HEK293 (cell line): ENCODE results near the gene CHN1.

ENCODE experiments used
- CTCF ChIA-PET: fragments of 350-600 bp; formaldehyde crosslinking; extraction: SDS; loops from one replicate; lab custom pipeline; 2021; ENCODE audit warnings: antibody characterized with exemption; lab: Yijun Ruan, JAX
- POLR2A ChIA-PET: fragments of 300-600 bp; formaldehyde crosslinking; extraction: SDS; loops from one replicate; lab custom pipeline; 2020; ENCODE audit warnings: antibody characterized with exemption, inconsistent platforms; lab: Yijun Ruan, JAX
- H3K27ac ChIP-seq: fragments of 200-500 bp; sonication (Bioruptor generic); 2 replicates; pipeline ENCODE4 v1.5.1; 2014; ENCODE audit warnings: low read depth, low read length, control low read depth, inconsistent platforms; ENCODE audit errors: extremely low read depth
- H3K36me3 ChIP-seq, 2 experiments: fragments of 200-500 bp in 1 of 2; sonication (Bioruptor generic) in 1 of 2; 1 replicate in 1 of 2; 2 replicates in 1 of 2; pipeline ENCODE4 v1.5.1; 2014 to 2017; ENCODE audit warnings: inconsistent platforms in 2 of 2, low read length in 2 of 2; ENCODE audit not compliant: control insufficient read depth in 2 of 2, insufficient read depth in 1 of 2
- H3K4me1 ChIP-seq: fragments of 200-500 bp; sonication (Bioruptor generic); 2 replicates; pipeline ENCODE4 v1.5.1; 2014; ENCODE audit warnings: mild to moderate bottlenecking, low read length, inconsistent platforms; ENCODE audit not compliant: control insufficient read depth, insufficient read depth
- H3K4me3 ChIP-seq: 2 replicates; pipeline ENCODE4 v1.5.1; 2011; ENCODE audit warnings: low read depth, mild to moderate bottlenecking, control low read depth, low read length, moderate library complexity
- H3K9me3 ChIP-seq: fragments of 200-500 bp; sonication (Bioruptor generic); 2 replicates; pipeline ENCODE4 v1.5.1; 2014; ENCODE audit warnings: low read depth, low read length, inconsistent platforms; ENCODE audit not compliant: control insufficient read depth, insufficient read depth
- BCL11A ChIP-seq: fragments of 450-650 bp; formaldehyde crosslinking; IDR thresholded peaks from 2 replicates; pipeline ENCODE4 v1.5.1; 2016; ENCODE audit warnings: low read depth, missing biosample characterization, missing genetic modification characterization
- GLIS1 ChIP-seq: fragments of 450-650 bp; formaldehyde crosslinking; IDR thresholded peaks from 2 replicates; pipeline ENCODE4 v1.5.1; 2016; ENCODE audit warnings: missing biosample characterization, missing genetic modification characterization
- KLF1 ChIP-seq: fragments of 450-650 bp; formaldehyde crosslinking; IDR thresholded peaks from 2 replicates; pipeline ENCODE4 v1.5.1; 2016; ENCODE audit warnings: missing biosample characterization, missing genetic modification characterization
- KLF16 ChIP-seq: fragments of 450-650 bp; formaldehyde crosslinking; IDR thresholded peaks from 2 replicates; pipeline ENCODE4 v1.5.1; 2017; ENCODE audit warnings: missing biosample characterization, missing genetic modification characterization
- REPIN1 ChIP-seq: fragments of 450-650 bp; formaldehyde crosslinking; IDR thresholded peaks from 2 replicates; pipeline ENCODE4 v1.5.1; 2017; ENCODE audit warnings: missing biosample characterization, missing genetic modification characterization, low read depth
- SETDB1 ChIP-seq: IDR thresholded peaks from one replicate; pipeline ENCODE4 v1.6.1; 2017; ENCODE audit warnings: mild to moderate bottlenecking, low read length, moderate library complexity, mixed read lengths; ENCODE audit not compliant: insufficient read length
- ZNF10 ChIP-seq: fragments of 450-650 bp; formaldehyde crosslinking; IDR thresholded peaks from 2 replicates; pipeline ENCODE4 v1.5.1; 2017; ENCODE audit warnings: missing biosample characterization, missing genetic modification characterization
- ZNF169 ChIP-seq: fragments of 450-650 bp; formaldehyde crosslinking; IDR thresholded peaks from 2 replicates; pipeline ENCODE4 v1.5.1; 2016; ENCODE audit warnings: missing biosample characterization, missing genetic modification characterization
- ZNF202 ChIP-seq: fragments of 450-650 bp; formaldehyde crosslinking; IDR thresholded peaks from 2 replicates; pipeline ENCODE4 v1.5.1; 2016; ENCODE audit warnings: missing biosample characterization, missing genetic modification characterization, borderline replicate concordance
- ZNF350 ChIP-seq: fragments of 450-650 bp; formaldehyde crosslinking; IDR thresholded peaks from 2 replicates; pipeline ENCODE4 v1.5.0; 2017; ENCODE audit warnings: missing biosample characterization, mild to moderate bottlenecking, missing genetic modification characterization
- ZNF37A ChIP-seq: fragments of 450-650 bp; IDR thresholded peaks from 2 replicates; pipeline ENCODE4 v1.5.1; 2018; ENCODE audit warnings: missing biosample characterization, missing genetic modification characterization
- ZNF394 ChIP-seq: fragments of 450-650 bp; formaldehyde crosslinking; IDR thresholded peaks from 2 replicates; pipeline ENCODE4 v1.5.1; 2016; ENCODE audit warnings: missing biosample characterization, missing genetic modification characterization, mild to moderate bottlenecking, moderate library complexity, borderline replicate concordance
- ZNF426 ChIP-seq: fragments of 450-650 bp; formaldehyde crosslinking; IDR thresholded peaks from 2 replicates; pipeline ENCODE4 v1.5.1; 2017; ENCODE audit warnings: missing biosample characterization, missing genetic modification characterization, mild to moderate bottlenecking, inconsistent platforms, moderate library complexity
- ZNF510 ChIP-seq: fragments of 450-650 bp; formaldehyde crosslinking; IDR thresholded peaks from 2 replicates; pipeline ENCODE4 v1.5.1; 2018; ENCODE audit warnings: mild to moderate bottlenecking, missing genetic modification characterization, missing biosample characterization; ENCODE audit not compliant: insufficient replicate concordance
- ZNF76 ChIP-seq: fragments of 450-650 bp; formaldehyde crosslinking; IDR thresholded peaks from 2 replicates; pipeline ENCODE4; 2016; ENCODE audit warnings: low read depth, missing biosample characterization, missing genetic modification characterization, borderline replicate concordance
- ZNF768 ChIP-seq: fragments of 450-650 bp; formaldehyde crosslinking; IDR thresholded peaks from 2 replicates; pipeline ENCODE4 v1.5.1; 2018; ENCODE audit warnings: missing biosample characterization, mild to moderate bottlenecking, missing genetic modification characterization
- ZNF777 ChIP-seq: fragments of 450-650 bp; formaldehyde crosslinking; IDR thresholded peaks from 2 replicates; pipeline ENCODE4 v1.5.1; 2017; ENCODE audit warnings: missing biosample characterization, missing genetic modification characterization, borderline replicate concordance
- TF ChIP-seq, protein P1 (sequence below): fragments of 450-650 bp; formaldehyde crosslinking; IDR thresholded peaks from 2 replicates; pipeline ENCODE4 v1.5.1; 2016; ENCODE audit warnings: missing biosample characterization, missing genetic modification characterization
- TF ChIP-seq, protein P2 (sequence below): fragments of 450-650 bp; formaldehyde crosslinking; IDR thresholded peaks from 2 replicates; pipeline ENCODE4 v1.5.1; 2016; ENCODE audit warnings: missing biosample characterization, missing genetic modification characterization, low read depth
- TF ChIP-seq, protein P3 (sequence below): fragments of 450-650 bp; formaldehyde crosslinking; IDR thresholded peaks from 2 replicates; pipeline ENCODE4 v1.5.1; 2017; ENCODE audit warnings: missing biosample characterization, missing genetic modification characterization
- TF ChIP-seq, protein P4 (sequence below): fragments of 450-650 bp; formaldehyde crosslinking; IDR thresholded peaks from 2 replicates; pipeline ENCODE4 v1.5.1; 2016; ENCODE audit warnings: missing biosample characterization, missing genetic modification characterization

Gene CHN1

DNA sequence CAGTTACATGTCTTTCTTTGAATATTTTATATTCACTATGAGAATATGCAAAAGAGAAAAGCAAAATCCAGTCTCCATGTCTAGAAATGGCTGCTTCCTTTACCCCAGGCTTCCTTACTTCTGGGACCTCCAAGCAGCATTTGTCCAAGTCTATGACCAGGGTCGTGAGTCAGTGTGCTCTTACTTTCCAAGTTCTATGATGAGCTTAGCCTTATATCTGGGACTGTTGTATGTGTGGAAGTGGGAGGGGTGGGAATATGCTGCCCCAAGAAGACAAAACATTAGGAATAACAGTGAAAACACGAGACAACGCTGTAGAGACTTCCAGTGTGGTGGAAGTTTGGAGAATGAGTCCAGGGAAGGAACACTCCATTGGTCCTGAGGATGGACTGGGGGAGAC is 219.7 kb downstream of the CHN1 start:
- H3K4me3 ChIP-seq: no peak overlapping the region
- CTCF ChIA-PET: interaction anchor here (0.9 to 1.8 kb wide), 3 partner anchors 10 to 36 kb away, joined by 4 to 6 read pairs (median 4); no protein-coding TSS in a partner anchor
- H3K27ac ChIP-seq: no peak overlapping the region
- TF ChIP-seq, protein P1, sequence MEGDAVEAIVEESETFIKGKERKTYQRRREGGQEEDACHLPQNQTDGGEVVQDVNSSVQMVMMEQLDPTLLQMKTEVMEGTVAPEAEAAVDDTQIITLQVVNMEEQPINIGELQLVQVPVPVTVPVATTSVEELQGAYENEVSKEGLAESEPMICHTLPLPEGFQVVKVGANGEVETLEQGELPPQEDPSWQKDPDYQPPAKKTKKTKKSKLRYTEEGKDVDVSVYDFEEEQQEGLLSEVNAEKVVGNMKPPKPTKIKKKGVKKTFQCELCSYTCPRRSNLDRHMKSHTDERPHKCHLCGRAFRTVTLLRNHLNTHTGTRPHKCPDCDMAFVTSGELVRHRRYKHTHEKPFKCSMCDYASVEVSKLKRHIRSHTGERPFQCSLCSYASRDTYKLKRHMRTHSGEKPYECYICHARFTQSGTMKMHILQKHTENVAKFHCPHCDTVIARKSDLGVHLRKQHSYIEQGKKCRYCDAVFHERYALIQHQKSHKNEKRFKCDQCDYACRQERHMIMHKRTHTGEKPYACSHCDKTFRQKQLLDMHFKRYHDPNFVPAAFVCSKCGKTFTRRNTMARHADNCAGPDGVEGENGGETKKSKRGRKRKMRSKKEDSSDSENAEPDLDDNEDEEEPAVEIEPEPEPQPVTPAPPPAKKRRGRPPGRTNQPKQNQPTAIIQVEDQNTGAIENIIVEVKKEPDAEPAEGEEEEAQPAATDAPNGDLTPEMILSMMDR (tag by site-specific recombination): no peak
- TF ChIP-seq KLF1 (tag by site-specific recombination) (no peak), GLIS1 (tag by site-specific recombination) (no peak), ZNF10 (tag by site-specific recombination) (no peak), ZNF777 (no peak), ZNF426 (tag by site-specific recombination) (no peak)
- TF ChIP-seq, protein P2, sequence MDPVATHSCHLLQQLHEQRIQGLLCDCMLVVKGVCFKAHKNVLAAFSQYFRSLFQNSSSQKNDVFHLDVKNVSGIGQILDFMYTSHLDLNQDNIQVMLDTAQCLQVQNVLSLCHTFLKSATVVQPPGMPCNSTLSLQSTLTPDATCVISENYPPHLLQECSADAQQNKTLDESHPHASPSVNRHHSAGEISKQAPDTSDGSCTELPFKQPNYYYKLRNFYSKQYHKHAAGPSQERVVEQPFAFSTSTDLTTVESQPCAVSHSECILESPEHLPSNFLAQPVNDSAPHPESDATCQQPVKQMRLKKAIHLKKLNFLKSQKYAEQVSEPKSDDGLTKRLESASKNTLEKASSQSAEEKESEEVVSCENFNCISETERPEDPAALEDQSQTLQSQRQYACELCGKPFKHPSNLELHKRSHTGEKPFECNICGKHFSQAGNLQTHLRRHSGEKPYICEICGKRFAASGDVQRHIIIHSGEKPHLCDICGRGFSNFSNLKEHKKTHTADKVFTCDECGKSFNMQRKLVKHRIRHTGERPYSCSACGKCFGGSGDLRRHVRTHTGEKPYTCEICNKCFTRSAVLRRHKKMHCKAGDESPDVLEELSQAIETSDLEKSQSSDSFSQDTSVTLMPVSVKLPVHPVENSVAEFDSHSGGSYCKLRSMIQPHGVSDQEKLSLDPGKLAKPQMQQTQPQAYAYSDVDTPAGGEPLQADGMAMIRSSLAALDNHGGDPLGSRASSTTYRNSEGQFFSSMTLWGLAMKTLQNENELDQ: no peak
- TF ChIP-seq, protein P3, sequence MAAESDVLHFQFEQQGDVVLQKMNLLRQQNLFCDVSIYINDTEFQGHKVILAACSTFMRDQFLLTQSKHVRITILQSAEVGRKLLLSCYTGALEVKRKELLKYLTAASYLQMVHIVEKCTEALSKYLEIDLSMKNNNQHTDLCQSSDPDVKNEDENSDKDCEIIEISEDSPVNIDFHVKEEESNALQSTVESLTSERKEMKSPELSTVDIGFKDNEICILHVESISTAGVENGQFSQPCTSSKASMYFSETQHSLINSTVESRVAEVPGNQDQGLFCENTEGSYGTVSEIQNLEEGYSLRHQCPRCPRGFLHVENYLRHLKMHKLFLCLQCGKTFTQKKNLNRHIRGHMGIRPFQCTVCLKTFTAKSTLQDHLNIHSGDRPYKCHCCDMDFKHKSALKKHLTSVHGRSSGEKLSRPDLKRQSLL (tag by site-specific recombination): no peak
- no peaks in the 10 kb centered on the region for H3K36me3 ChIP-seq
- H3K9me3 ChIP-seq: no peaks in the 10 kb centered on the region
- POLR2A ChIA-PET: no interaction called here
- no peaks in the 10 kb centered on the region for H3K4me1 ChIP-seq

DNA sequence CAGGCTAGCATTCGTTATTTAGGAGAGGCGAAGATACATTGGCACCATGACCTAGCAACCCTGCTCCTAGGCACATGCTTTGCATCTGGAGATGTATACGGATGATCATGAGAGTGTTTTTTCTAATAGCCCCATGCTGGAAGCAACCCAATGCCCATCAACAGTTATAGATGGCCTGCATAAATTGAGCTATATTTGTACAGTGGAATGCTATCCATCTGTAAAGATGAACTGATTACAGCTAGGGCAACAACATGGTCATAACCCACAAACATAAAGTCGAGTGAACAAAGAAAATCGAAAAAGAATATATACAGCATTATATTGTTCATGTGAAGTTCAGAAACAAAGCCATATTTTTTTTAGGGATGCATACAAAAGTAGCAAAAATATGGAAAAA is 220.3 kb downstream of the CHN1 start:
- TF ChIP-seq SETDB1: no peak
- no peak for TF ChIP-seq ZNF394
- TF ChIP-seq ZNF76 (tag by site-specific recombination): no peak
- TF ChIP-seq ZNF768: no peak
- no peak for TF ChIP-seq BCL11A (tag by site-specific recombination)
- no peak for TF ChIP-seq ZNF169 (tag by site-specific recombination)
- no peak overlapping the region for H3K4me3 ChIP-seq
- H3K9me3 ChIP-seq: no peaks in the 10 kb centered on the region
- ChIA-PET CTCF (interaction anchor here (0.9 to 1.8 kb wide), 3 partner anchors 9 to 36 kb away, joined by 4 to 6 read pairs (median 4); no protein-coding TSS in a partner anchor), POLR2A (no interaction called here)
- H3K36me3 ChIP-seq: no peaks in the 10 kb centered on the region
- H3K27ac ChIP-seq: no peak overlapping the region
- H3K4me1 ChIP-seq: no peaks in the 10 kb centered on the region

DNA sequence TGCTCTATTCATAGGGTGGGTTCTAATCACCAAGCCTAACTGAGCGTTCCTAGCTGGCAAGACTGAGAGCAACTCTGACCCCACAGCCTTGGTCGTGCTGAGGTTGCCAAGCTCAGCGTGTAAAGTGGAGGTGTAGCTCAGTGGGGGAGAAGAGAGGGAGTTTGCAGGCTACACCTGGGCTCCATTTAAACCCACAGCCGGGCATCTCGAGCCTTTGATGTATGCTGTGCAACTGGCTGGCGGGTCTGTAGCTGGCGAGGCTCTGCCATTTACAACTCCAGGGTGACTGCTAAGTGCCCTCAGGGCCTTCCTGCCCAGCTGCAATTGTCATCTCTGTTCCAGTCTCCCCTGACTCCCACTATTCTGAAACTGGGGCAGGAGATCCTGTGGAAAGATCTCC is 220.9 kb downstream of the CHN1 start:
- ChIA-PET CTCF (interaction anchor here (1.5 to 1.8 kb wide), 2 partner anchors 12 to 35 kb away, joined by 4 to 6 read pairs; no protein-coding TSS in a partner anchor), POLR2A (no interaction called here)
- Histone ChIP-seq H3K4me1 (no peaks in the 10 kb centered on the region), H3K4me3 (no peak overlapping the region), H3K9me3 (no peaks in the 10 kb centered on the region), H3K27ac (no peak overlapping the region), H3K36me3 (no peaks in the 10 kb centered on the region)
- TF ChIP-seq GLIS1 (tag by site-specific recombination) (no peak), REPIN1 (tag by site-specific recombination) (no peak), ZNF202 (no peak), ZNF37A (tag by site-specific recombination) (no peak), ZNF350 (tag by site-specific recombination) (no peak), ZNF510 (tag by site-specific recombination) (no peak), KLF16 (no peak)
- TF ChIP-seq, protein P4, sequence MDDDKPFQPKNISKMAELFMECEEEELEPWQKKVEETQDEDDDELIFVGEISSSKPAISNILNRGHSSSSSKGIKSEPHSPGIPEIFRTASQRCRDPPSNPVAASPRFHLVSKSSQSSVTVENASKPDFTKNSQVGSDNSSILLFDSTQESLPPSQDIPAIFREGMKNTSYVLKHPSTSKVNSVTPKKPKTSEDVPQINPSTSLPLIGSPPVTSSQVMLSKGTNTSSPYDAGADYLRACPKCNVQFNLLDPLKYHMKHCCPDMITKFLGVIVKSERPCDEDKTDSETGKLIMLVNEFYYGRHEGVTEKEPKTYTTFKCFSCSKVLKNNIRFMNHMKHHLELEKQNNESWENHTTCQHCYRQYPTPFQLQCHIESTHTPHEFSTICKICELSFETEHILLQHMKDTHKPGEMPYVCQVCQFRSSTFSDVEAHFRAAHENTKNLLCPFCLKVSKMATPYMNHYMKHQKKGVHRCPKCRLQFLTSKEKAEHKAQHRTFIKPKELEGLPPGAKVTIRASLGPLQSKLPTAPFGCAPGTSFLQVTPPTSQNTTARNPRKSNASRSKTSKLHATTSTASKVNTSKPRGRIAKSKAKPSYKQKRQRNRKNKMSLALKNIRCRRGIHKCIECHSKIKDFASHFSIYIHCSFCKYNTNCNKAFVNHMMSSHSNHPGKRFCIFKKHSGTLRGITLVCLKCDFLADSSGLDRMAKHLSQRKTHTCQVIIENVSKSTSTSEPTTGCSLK (tag by site-specific recombination): no peak
- TF ChIP-seq, protein P1 (tag by site-specific recombination): no peak
